Adrenal gland (tissue), 12 donors: ENCODE data around the gene VEPH1. TPM values are rescaled to one million over a fixed set of nuclear protein-coding genes. Genes with fewer than 3 reads are reported as not detected.

ENCODE experiments used
- DNase-seq, 7 donors: peaks; one replicate each; pipeline ENCODE4 v3.0.0-alpha.2; 2019 to 2020
- H3K27ac ChIP-seq, 5 donors: fragments of 200-600 bp; sonication (generic) in 4 of 5; 1 replicate in 3 of 5; 2 replicates in 2 of 5; pipeline versions ENCODE4 v1.5.1 to v1.8.0; 2016 to 2020; ENCODE audit warnings: mild to moderate bottlenecking in 1 of 5
- H3K27me3 ChIP-seq: fragments of 200-600 bp; 2 replicates; pipeline ENCODE4 v1.8.0; 2021
- H3K36me3 ChIP-seq, 2 donors: fragments of 200-600 bp; replicated peaks in 1 of 2; 1 replicate in 1 of 2; 2 replicates in 1 of 2; pipeline versions ENCODE4 v1.5.1 to v1.8.0; 2018 to 2022
- H3K4me1 ChIP-seq, 2 donors: fragments of 200-600 bp; replicated peaks in 1 of 2; 1 replicate in 1 of 2; 2 replicates in 1 of 2; pipeline versions ENCODE4 v1.5.1 to v1.8.0; 2018 to 2021
- H3K4me3 ChIP-seq, 4 donors: fragments of 200-600 bp; sonication (generic) in 3 of 4; one replicate each; pipeline ENCODE4 v1.5.1; 2016 to 2018
- H3K9me3 ChIP-seq, 3 donors: fragments of 200-600 bp; sonication (generic) in 1 of 3; replicated peaks in 1 of 3; 1 replicate in 2 of 3; 2 replicates in 1 of 3; pipeline versions ENCODE4 v1.5.1 to v1.8.0; 2016 to 2021
- CTCF ChIP-seq, 6 experiments: fragments of 450-650 bp in 4 of 6; fragments of 200-600 bp in 2 of 6; sonication (generic) in 1 of 6; IDR thresholded peaks; 1 replicate in 5 of 6; 2 replicates in 1 of 6; pipeline versions ENCODE4 v1.5.1 to v1.8.0; 2016 to 2021; ENCODE audit warnings: antibody characterized with exemption in 6 of 6, mild to moderate bottlenecking in 2 of 6, moderate library complexity in 1 of 6
- POLR2A ChIP-seq, 2 donors: fragments of 450-650 bp; IDR thresholded peaks; one replicate each; pipeline ENCODE4 v1.6.1; 2017; ENCODE audit warnings: antibody characterized with exemption in 2 of 2, mild to moderate bottlenecking in 2 of 2, moderate library complexity in 1 of 2
- WGBS, 4 donors: extraction: QIAGEN DNeasy Blood & Tissue Kit in 2 of 4; methylation state at CpG; one replicate each; pipeline versions ENCODE4 v1.1.5 to v1.1.7; 2013 to 2017; 5-methylcytosine and 5-hydroxymethylcytosine counted together
- intact Hi-C, 2 donors: fragments of 100-400 bp; cut with DNase I; formaldehyde crosslinking; loops; one replicate each; pipeline versions ENCODE4 v1.14.1 to v1.15.0; 2022 to 2023
- polyA plus RNA-seq, 3 donors: library from polyadenylated mRNA; stranded (reverse); fragments of 200-250 nt in 2 of 3; fragments of 350-450 nt in 1 of 3; fragmentation: Illumina TruSeq in 1 of 3; extraction: RNeasy Lipid Tissue Mini Kit (QIAGEN cat#74804) in 1 of 3; gene quantifications; one replicate each; pipeline ENCODE4 v1.2.3, GENCODE V29; 2013 to 2014
- total RNA-seq, 9 donors: library from RNA; depleted of rRNA in 4 of 9; stranded (reverse); fragments of >200 nt in 4 of 9; fragments of 120-200 nt in 1 of 9; fragmentation: NEBNext Ultra II Directional in 1 of 9; extraction: Animal tissue kit (Norgen Biotek cat#: 25700) in 1 of 9; gene quantifications; one replicate each; pipeline versions ENCODE4 v1.1.0 to v1.2.4, GENCODE V29; 2013 to 2023
- donor health status: healthy with polysubstance abuse.
- donor health status: Bipolar disorder and iron deficiency.
- donor health status: DM: yes; HTN: yes; CAD: no.
- donor health status: DM: no; HTN: no; CAD: no.
- donor health status: DM: no; HTN: no; CAD: no.
- donor health status: DM: yes; HTN: yes; CAD: no.

Gene VEPH1
- total and polyA plus RNA-seq, 12 donors = 16.0 to 124 (median 55.2) TPM

GRCh38 chr3:157416347-157417087 is 86.7 kb downstream of the VEPH1 start:
- TF ChIP-seq CTCF (IDR thresholded peaks at IDR 0.05) = no peak
- no peak for TF ChIP-seq POLR2A (IDR thresholded peaks at IDR 0.05)
- no peak overlapping the region for H3K27ac ChIP-seq
- intact Hi-C loops = no loop called here
- no peak for DNase-seq
- H3K27me3 ChIP-seq = no peaks in the 10 kb centered on the region
- no peaks in the 10 kb centered on the region for H3K4me1 ChIP-seq
- no peaks in the 10 kb centered on the region for H3K36me3 ChIP-seq
- no peak overlapping the region for H3K4me3 ChIP-seq
- H3K9me3 ChIP-seq = no peaks in the 10 kb centered on the region
- WGBS, 4 donors = 64 to 69% (median 67%) methylated on average over 3 of the region's 3 CpGs

GRCh38 chr3:157414861-157415260 is 88.4 kb downstream of the VEPH1 start:
- no peak for DNase-seq
- H3K9me3 ChIP-seq = no peaks in the 10 kb centered on the region
- H3K27ac ChIP-seq = no peak overlapping the region
- no peak overlapping the region for H3K4me3 ChIP-seq
- intact Hi-C loops = no loop called here
- TF ChIP-seq CTCF (IDR thresholded peaks at IDR 0.05) (no peak), POLR2A (IDR thresholded peaks at IDR 0.05) (no peak)
- H3K4me1 ChIP-seq = no peaks in the 10 kb centered on the region
- no peaks in the 10 kb centered on the region for H3K27me3 ChIP-seq
- no peaks in the 10 kb centered on the region for H3K36me3 ChIP-seq

GRCh38 chr3:157412323-157412855 is 90.8 kb downstream of the VEPH1 start:
- no peak for DNase-seq
- intact Hi-C loops = no loop called here
- no peaks in the 10 kb centered on the region for H3K4me1 ChIP-seq
- no peaks in the 10 kb centered on the region for H3K27me3 ChIP-seq
- no peaks in the 10 kb centered on the region for H3K36me3 ChIP-seq
- 92 to 97% (median 95%) methylated on average over 1 of the region's 1 CpG for WGBS, 4 donors
- no peak overlapping the region for H3K27ac ChIP-seq
- H3K4me3 ChIP-seq = no peak overlapping the region
- TF ChIP-seq CTCF (IDR thresholded peaks at IDR 0.05) (no peak), POLR2A (IDR thresholded peaks at IDR 0.05) (no peak)
- no peaks in the 10 kb centered on the region for H3K9me3 ChIP-seq

DNA sequence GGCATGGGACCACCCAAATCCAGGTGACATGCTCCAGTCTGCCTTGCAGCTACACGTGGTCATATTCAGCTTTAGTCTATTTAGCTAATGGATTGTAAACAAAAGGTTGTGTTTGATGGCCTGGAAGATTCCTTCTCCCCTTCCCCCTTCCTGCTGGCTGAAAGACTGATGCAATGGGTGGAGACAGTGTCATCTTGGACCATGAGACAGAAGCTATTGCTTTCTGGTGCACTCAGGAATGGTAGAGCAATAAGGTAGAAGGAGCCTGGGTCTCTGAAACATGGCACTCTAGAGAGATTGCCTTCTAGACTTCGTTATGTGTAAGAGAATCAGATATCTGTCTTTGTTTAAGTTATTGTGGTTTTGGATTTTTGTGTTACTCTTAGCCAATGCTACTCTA is 92.3 kb downstream of the VEPH1 start:
- Histone ChIP-seq H3K9me3 (no peaks in the 10 kb centered on the region), H3K36me3 (no peaks in the 10 kb centered on the region), H3K4me1 (no peaks in the 10 kb centered on the region), H3K27ac (no peak overlapping the region), H3K4me3 (no peak overlapping the region), H3K27me3 (no peaks in the 10 kb centered on the region)
- DNase-seq = no peak
- intact Hi-C loops = no loop called here
- TF ChIP-seq POLR2A (IDR thresholded peaks at IDR 0.05) = no peak
- TF ChIP-seq CTCF (IDR thresholded peaks at IDR 0.05) = no peak
- WGBS, 4 donors = 71 to 84% (median 72%) methylated on average over 2 of the region's 2 CpGs
